Stimulated activated CD4-positive, alpha-beta T cell treated with anti-CD3 and anti-CD28 coated beads, Interleukin-4, amount 100 ng/mL, for 24 hours (primary cell): ENCODE measurements around the gene TRIM52.
"Not testable (repeated sequence)": the region's sequence is repeated elsewhere in the genome, so short reads cannot be mapped to it uniquely, and the experiment has no call there.

ENCODE experiments used
- DNase-seq: peaks from one replicate; pipeline ENCODE4 v3.0.0-alpha.2; 2020

TRIM52 gene

DNA sequence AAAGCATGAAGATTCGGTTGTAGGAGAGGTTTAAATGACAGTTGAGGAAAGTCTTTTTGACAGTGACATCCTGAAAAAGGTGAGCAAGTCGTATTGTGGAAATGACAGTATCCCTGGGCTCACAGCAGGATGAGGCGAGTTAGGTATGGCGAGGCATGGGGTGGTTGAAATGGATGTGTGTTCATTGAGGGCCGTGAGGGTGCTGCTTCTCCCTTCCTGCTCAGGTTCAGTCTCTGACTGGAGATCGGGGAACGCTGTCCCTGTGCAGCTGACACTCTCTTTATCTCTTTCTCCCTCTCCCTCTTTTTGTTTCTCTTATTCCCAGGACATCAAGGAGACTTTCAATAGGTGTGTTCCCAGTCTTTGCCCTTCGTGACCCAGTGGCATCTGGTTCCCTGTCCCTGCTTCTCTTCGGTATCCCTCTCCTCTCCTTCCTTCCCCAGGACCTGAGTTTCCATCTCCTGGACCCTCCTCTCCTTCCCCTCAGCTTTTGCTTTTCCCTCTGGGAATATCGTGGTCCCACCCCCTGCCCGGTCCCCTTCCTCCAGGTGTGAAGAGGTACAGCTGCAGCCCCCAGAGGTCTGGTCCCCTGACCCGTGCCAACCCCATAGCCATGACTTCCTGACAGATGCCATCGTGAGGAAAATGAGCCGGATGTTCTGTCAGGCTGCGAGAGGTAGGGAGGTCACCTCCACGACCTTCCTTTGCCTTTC lies 27.7 kb downstream of the TRIM52 start:
- DNase-seq: no peak

DNA sequence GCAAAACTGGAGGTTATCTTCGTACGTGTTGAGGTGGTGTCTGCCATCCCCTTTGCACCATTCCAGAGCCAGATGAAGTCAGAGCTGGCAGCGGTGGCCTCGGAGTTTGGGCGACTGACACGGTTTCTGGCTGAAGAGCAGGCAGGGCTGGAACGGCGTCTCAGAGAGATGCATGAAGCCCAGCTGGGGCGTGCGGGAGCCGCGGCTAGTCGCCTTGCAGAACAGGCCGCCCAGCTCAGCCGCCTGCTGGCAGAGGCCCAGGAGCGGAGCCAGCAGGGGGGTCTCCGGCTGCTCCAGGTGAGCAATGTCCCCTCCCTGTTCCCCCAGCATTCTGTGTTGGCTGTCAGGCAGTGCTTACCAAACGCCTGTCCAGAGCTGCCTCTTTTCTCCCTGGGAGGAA lies 28.4 kb downstream of the TRIM52 start:
- no peak for DNase-seq

DNA sequence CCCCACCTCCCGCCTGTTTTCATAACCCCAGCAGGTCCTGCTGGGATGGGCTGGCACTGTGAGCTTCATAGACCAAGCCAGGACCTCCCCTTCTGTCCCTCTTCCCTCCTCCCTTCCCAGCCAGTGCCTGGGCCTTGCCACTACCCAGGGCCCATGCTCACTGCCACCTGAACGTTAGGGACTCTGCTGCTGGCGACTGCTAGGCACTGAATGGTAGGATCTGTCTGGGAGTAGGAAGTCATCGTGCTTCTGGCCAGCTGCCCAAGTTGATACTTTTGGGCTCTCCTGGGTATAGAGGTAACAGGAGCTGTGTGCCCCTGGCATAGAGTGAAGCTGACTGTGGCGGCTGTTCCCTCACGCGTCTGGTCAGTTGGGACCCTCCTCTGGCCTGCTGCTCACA lies 29.5 kb downstream of the TRIM52 start:
- DNase-seq: no peak

DNA sequence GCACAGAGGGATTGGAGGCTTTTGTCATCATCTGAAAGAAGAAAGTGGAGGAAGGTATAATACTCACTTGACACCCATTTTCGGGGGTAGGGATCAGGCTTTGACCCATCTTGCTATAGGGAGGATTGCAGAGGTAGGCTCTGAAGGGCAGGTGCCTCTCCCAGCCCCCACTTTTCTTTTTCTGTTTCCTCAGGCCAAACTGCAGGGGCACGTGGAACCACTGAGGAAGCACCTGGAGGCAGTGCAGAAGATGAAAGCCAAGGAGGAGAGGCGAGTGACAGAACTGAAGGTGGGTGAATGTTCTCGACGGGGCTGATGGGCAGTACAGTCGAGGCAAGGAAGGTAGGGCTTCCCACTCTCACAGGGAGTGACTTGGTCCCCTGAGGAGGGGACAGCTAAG lies 30.4 kb downstream of the TRIM52 start:
- no peak for DNase-seq

DNA sequence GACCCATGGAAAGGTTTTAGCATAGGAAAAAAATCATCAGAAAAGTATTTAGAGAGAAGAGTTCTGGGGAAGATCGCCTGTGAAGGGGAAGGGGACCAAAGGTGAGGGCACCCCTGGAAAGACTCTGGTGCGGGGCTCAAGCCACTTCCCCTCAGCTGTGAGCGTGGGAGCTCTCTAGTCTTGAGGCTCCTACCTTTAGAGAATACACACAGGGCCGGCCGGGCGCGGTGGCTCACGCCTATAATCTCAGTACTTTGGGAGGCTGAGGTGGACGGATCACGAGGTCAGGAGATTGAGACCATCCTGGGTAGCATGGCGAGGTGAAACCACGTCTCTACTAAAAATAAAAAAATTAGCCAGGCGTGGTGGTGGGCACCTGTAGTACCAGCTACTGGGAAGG lies 30.9 kb downstream of the TRIM52 start:
- DNase-seq: no peak

DNA sequence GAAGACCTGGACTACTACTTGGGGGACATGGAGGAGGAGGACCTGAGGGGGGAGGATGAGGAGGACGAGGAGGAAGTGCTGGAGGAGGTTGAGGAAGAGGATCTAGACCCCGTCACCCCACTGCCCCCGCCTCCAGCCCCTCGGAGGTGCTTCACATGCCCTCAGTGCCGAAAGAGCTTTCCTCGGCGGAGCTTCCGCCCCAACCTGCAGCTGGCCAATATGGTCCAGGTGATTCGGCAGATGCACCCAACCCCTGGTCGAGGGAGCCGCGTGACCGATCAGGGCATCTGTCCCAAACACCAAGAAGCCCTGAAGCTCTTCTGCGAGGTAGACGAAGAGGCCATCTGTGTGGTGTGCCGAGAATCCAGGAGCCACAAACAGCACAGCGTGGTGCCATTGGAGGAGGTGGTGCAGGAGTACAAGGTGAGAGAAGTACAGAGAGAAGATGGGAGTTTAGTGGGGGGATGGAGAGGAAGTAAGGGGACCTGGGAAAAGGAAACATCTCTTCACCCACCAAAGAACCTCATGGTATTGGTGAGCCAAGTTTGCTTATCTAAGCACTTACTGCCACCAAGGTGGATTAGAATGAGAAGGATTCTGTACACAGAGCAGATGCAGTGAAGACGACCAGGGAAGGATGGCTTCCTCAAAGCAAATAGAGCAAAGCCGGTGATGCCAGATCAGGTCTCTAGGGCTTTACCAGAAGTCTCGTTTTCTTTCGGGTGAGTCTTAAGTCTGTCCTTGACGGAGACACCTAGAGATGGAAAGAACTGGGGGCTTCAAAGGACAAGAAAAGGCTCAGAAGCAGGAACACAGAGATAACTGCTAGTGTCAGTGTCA lies 36.3 kb downstream of the TRIM52 start:
- peak; percentile 43 for DNase-seq

DNA sequence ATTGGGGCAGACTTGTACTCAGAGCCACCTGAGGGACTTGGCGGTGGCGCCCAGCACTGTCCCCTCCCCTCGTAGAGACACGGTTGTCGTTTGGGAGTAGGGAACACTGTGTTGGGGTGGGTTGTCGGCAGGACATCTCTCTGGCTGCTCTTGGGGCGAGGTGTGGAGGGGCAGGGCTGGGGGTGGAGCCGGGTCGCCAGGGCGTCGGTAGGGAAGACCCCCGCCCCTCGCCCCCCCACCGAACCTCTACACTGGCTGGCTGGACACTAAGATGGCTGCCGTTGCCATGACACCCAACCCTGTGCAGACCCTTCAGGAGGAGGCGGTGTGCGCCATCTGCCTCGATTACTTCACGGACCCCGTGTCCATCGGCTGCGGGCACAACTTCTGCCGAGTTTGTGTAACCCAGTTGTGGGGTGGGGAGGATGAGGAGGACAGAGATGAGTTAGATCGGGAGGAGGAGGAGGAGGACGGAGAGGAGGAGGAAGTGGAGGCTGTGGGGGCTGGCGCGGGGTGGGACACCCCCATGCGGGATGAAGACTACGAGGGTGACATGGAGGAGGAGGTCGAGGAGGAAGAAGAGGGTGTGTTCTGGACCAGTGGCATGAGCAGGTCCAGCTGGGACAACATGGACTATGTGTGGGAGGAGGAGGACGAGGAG lies 37.1 kb downstream of the TRIM52 start:
- DNase-seq: peak; percentile 54

DNA sequence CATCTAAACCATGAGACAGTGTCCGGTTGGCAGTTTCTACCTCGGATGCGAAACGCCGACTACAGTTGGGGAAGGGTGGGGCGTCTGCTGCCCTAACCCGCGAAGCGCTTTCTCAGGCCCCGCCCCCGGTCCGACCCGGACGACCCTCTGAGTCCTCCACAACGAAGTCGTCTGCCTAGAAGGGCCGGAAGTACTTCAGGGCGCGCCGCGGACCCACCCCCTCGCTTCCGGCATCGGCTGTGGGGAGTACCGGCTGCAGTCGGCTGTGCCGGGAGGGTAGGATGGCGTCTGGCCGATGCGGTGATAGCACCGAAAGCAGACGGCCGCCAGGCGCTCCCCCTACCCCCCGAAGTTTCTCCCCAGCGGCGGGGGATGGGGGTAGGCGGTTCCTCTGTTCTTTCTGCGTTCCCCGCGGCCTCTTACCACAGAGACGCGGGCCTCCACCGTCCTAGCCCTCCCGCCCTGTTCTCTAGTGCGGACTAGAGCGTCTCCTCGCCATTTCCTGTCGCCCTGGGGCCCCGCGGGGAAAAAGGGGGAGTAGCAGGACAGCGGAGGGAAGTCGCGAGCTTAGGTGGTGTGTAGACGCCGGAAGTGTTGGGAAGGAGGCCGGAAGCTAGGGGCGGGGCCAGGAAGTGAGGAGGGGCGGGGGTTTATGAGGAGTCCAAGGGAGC lies 37.8 kb downstream of the TRIM52 start, which contains the start of gene TRIM41:
TSS of gene TRIM41 (plus strand) at position 224 of the 671 bp plus-strand sequence. CDS start 719 bp downstream, outside the sequence.
- DNase-seq: peak; percentile 98

DNA sequence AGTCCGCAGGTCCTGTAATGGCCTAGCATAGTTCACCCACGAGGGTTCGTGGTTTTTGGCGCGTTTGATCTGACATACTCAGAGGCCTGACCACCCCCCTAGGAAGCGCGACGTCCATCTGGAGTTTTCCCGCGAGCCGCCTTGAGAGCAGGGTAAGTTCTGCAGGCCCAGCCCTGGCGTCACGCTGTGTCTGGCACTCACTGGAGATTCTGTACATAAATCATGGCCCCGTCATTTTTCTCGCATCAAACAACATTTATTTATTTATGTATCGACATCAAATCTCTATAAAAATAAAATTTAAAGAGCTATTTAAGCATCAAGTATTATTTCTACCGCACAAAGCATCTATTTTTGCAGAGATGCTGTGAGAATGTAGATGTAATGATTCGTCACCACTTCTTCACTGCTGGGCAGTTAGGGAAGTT lies 38.3 kb downstream of the TRIM52 start:
- no peak for DNase-seq

DNA sequence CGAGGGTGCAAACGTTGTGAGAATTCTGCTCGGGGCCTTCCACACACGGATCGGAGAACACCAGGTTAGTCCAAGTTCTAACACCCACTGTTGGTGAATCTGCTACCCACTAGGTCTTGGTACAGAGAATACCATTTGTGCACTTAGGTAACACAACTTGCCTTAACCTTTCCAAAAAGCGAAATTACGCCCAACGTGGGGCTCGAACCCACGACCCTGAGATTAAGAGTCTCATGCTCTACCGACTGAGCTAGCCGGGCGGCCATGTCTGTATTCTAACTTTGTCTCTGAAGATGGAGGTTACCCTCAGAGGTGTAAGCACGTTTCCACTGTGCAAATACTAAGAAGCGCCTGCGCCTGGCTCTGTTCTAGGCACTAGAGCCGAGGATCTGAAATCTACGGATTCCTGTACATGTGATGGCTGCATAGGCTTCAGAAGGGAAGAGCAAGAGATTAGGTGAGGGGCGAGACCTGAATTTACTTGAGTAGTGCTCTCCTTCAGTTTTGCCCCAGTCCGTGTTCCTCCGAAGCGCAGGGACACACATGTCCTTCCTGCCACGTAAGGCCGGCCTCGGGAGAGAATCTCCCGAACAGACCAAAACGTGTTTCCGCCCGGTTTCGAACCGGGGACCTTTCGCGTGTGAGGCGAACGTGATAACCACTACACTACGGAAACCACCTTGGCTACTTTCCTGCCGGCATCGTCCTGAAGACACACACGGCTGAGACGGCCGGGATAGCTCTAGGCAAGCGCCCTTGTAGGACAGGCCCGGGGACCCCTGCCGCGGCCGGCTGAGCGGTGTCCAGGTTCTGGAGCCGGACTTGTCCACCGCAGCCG lies 38.9 kb downstream of the TRIM52 start:
- peak; percentile 98 for DNase-seq

DNA sequence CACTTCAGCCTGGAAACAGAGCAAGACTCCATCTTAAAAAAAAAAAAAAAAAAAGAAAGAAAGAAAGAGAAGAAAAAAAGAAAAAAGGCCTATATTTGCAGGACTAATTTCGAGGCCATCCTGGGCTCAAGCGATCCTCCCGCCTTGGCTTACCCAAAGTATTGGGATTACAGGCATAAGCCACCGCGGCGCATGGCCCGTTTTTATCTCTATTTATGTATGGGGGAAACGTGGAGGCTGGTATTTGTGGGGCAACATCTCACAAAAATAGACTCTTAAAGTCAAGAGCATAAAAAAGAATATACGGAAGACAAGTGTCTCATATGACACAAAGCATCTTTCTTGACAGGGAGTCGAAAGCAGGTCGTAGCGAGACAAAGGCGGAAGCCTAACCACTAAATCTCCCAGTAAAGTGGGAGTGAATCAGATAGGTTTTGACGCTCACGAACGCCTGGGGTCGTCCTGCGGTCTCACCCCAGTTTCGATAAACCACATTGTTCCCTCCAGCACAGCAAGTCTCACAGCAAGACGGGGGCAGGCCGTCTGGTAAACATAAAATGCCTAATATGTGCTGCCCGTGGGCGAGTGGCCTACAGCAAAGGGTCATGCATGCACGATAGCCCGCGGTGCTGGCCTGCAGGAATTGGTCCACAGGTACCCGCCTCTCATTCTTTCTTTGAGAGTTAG lies 39.7 kb downstream of the TRIM52 start:
- DNase-seq: no peak

DNA sequence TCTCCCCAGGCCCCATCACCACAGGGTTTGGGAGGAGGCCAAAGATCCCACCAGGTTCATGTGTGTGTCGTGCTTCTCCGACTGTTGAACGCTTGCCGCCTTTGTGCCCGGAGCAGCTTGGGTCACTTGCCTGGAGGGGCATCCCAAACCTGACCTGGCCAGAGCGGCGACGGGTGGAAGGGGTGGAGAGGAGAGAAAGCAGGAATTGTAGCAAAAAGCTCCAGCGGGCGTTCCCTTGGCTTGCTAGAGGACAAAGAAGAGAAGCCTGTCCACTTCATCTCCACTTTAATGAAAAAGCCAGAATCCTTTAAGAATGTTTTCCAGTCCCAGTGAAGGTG lies 40.8 kb downstream of the TRIM52 start:
- DNase-seq: no peak

DNA sequence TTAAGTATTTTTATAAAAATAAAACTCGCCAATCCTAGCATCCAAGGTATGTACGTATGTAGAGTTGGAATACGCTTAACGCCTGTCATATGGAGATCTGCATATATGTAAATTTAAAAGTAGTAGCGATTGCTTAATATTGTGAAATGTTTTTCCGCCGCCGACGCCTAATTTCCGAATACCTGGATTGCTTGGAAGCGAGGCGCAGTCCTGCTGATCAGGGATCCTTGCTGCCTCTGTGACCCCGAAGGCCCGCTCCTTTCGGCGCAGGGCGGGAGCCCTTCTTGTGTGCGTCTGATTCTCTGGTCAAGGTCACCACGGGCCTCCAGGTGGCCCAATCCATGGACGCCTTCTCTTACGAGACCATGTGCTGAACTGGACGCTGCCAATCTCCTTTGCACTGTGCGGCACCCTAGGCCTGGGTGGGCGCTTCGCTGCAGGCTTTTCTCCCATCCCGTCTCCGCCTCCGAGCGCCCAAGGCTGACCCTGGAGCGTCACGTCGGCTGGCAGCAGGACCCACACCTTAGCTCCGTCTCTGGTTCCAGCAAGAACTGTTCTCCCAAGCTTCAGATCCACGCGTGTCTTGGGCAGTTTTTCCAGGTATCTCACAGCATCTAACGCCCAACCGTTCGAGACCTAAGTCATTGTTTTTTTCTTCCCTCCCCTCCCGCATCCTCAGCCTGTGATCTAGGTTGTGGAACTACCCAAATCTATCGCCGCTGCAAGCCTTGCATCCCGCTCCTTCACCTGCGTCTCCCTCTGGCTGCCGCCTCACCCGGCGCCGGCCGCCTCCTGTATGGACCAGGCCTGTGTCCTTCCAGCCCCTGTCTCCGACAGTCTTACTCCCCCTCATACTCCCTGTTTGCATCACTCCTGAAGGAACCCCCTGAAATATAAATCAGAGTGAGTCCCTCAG lies 41.4 kb downstream of the TRIM52 start:
- DNase-seq: no peak

DNA sequence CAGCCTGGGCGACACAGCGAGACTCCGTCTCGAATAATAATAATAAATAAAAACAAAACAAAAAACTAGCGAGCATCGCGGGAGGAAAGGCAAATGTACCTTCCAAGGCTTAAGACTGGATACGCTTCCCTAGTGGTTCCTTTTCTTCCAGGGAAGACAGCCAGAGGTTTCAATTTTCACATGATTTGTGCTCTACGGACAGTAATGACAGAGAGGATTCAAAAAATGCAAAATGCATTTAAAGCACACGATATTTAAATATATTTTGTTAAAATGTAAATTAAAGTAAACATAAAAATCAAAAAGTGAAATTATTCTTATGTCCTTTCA lies 42.2 kb downstream of the TRIM52 start:
- DNase-seq: no peak

DNA sequence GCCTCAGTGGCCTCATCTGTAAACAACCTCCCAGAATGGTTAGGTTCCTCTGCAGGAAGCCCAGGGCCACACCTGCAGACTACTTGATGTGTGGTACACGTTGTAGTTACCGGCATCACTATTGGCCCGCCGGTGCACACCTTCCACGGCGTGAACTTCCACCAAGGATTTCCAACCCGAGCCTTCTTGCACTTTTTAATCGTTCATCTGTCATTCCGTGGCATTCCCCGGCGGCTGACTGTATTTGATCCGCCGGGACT lies 43.2 kb downstream of the TRIM52 start:
- DNase-seq: peak; percentile 43

DNA sequence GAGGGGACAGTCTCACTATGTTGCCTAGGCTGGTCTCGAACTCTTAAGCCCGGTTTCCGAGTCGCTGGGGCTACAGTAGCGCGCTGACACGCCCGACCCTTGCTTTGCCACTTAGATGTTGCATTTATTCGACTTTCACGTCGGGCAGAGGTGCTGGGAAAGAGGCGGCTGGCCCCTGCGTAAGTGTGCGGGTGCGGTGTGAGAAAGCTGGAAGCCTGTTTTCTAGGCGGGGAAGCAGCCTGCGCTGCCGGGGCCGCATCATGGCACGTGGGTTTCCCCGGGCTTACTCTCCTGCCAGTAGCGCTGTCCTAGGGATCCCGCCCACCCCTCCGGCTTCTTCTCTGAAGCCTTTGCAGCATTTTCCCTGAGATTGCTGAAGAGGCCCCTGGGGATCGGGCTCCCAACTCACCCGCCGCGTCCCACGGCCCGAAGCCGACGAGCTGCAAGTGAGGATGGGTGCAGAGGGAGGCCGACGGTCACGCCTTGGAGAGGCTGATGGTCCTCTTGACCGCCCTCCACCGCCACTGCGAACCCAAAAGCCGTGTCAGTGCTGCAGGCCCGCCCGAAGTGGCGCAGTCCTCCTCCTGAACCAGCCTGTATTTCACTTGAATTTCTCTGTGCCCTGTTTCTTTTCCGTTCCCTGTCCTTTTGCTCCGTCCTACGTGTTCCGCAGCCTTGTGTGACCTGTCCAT lies 43.7 kb downstream of the TRIM52 start:
- DNase-seq: peak; percentile 69

DNA sequence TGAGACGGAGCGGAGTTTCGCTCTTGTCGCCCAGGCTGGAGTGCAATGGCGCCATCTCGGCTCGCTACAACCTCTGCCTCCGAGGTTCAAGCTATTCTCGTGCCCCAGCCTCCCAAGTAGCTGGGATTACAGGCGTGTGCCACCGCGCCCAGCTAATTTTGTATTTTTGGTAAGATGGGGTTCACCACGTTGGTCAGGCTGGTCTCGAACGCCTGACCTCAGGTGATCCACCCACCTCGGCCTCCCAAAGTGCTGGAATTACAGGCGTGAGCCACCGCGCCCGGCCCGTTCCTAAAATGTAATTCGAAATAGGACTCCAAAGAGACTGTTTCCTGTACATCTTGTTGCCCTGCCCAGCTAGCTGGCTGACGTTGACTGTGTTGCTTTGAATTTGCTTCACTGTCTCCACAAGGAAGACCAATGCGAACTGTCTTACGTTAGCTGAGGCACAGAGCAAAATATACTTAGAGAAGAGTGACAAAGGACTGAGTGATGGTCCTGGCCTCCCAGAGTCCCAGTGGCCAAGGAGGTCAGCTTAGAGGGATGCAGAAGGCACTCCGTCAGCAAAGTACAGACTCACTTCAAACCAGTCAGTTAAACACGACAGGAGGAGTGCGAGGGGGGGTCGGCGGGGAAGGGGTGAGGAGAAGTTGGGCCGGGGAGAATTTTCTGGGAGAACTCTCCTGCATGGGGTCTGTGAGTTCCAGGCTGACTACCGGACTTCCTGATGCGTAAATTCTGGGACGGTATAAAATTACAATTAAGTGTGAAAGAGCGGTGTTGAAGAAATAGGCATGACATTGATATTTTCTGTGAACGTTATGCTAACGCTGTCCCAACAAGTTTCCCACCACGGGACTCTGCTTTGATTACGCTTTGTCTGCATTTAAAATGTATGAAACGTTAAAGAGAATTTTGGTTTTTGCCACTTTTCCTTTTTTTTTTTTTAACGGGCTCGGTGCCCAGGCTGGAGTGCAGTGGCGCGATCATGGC lies 44.6 kb downstream of the TRIM52 start:
- DNase-seq: no peak

DNA sequence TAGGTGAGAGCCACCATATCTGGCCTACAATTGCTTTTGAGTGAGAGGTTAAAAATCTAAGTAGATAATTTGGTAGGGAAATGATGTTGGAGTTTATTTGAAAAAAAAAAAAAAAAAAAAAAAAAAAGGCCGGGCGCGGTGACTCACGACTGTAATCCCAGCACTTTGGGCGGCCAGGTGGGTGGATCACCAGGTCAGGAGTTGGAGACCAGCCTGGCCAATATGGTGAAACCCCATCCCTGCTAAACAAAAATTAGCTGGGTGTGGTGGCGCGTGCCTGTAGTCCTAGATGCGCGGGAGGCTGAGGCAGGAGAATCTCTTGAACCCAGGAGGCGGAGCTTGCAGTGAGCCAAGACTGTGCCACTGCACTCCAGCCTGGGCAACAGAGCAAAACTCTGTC lies 46.7 kb downstream of the TRIM52 start:
- not testable (repeated sequence) for DNase-seq

DNA sequence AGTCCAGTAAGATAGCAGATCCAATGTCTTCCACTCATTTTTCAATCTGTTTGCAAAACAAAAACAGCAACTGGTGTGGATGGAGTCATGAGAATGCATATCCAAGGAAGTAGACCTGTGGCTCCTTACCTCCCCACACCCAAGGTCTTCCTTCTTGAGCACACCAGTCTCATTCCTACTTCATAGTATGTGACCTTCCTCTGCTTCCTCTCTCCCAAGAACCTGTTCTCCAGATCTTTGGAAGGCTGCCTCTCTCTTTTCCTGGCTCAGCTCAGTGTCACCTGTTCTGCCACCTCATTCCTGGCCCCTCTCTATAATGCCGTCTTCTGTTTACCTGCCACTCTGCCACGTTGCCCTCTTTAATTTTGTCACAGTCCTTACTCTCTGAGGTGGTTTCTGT lies 48.0 kb downstream of the TRIM52 start:
- DNase-seq: no peak
